ENCODE measurements around the gene KIF1A.

Gene KIF1A

GRCh38 chr2:240762249-240762648, 57.8 kb downstream of the KIF1A start:
- no peak for DNase-seq

GRCh38 chr2:240760576-240761246, 59.3 kb downstream of the KIF1A start:
- DNase-seq = no peak

DNA sequence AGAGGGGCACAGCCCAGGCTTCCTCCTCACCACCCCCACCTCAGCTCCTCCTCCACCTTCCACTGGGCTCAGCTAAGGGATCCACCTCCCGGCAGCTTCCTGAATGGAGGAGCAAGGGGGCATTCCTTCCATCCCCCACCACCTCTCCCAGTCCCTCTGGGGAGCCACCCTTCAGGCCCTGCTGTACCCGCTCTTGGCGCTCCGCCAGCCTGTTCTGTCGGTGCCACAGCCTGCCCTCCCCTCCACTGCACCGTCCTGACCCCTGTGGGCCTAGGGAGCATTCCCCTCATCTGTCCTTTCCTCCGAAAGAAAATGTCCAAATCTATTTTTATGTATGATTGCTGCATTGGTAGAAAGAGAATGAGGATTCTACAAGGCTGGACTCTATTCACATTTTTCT, 59.9 kb downstream of the KIF1A start:
- no peak for DNase-seq

DNA sequence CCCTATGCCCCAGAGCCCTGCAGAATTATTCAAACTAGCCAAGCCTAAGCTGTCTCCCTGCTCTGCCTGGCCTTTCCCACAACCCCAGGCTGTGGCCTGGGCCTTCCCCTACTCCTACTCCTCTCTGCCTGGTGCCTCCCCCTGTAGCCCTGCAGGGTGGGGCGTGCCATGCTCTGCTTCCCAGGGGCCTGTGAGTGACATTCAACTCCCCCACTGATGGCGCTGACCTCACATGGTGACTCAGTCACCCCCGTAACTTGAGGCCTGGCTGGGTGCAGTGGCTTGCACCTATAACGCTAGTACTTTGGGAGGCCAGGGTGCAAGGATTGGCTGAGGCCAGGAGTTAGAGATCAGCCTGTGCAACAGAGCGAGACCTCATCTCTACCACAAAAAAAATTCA, 60.6 kb downstream of the KIF1A start:
- DNase-seq = no peak

DNA sequence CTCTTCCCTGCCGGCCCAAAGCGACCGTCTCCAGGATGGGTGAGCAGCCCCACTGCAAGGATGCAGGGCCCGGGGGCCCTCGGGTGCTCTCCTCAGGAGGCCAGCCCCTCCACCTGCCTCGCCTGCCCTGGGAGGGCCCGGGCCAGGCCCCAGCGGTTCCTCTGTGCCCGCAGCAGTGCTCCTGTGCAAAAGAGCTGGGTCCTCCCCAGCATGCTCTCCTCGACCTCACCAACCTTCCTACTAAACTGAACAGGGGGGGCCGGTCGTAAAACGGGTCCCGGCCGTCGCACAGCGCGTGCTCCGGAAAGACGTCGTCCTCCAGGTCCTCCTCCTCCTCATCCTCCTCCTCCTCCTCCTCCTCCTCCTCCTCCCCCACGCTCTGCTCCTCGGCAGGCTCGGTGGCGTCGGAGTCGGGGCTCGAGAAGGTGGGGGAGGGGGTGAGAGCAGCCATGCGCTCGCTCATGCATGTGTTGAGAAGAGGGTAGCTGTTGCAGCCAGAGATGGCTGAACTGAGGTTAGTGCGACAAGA, 62.9 kb downstream of the KIF1A start:
- DNase-seq = no peak

GRCh38 chr2:240752209-240752608, 67.8 kb downstream of the KIF1A start:
- no peak for DNase-seq

DNA sequence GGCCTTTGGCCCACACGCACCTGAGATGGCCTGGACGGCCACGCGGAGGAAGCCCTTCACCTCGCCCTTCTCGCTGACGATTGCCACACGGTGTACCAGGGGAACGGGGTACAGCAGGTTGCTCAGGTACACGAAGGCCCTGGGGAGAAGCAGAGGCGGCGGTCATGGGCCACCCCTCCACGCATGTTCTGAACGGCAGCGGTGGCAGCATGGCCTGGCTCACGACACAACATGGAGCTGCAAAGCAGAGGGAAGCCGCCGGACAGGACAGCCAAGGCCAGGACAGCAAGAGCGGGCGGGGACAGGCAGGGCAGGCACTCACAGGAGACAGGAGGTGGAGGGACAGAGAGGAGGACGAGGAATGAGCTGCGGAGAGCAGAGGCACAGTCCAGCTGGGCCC, 69.6 kb downstream of the KIF1A start:
- no peak for DNase-seq

DNA sequence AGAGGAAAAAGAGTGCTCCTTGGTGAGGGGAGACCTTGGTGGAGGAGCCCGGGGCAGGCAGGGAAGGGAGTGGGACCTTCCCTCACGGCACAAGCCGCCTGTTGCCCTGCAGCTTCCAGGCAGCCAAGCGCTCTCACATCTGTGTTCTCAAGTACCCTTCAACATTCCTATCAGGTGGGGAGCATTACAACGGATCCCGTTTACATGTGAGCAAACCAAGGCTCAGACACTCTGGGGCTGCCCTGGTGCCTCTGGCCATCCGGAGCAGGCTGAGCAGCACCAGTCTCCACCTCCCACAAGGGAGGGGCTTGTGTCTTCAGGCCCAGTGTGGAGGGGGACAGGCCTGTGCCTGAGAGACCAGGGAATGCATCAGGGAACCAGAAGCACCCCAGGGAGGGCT, 70.5 kb downstream of the KIF1A start:
- DNase-seq = no peak

- no peak for DNase-seq
Measured at GRCh38 chr2:240747256-240747655, 72.8 kb downstream of the KIF1A start.

GRCh38 chr2:240746671-240747070, 73.3 kb downstream of the KIF1A start:
- DNase-seq = no peak

DNA sequence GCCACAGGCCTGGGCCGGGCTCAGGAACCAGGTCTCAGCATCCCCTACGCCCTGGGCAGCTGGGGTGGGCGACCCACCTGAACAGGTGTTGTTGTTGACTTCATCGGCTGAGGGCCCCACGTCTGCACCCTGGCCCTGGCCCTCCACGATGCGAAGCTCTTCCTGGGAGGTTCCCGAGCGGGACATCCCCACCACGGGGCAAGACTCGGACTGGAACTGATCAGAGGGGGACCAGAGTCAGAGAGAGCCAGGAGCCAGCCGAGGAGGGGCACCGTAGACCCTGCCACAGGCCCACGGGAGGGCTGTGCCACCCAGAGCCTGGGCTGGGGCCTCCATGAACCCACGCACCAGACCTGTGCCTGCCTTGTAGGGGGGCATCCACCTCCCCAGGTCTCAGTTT, 74.1 kb downstream of the KIF1A start:
- DNase-seq = no peak

GRCh38 chr2:240745456-240745855, 74.6 kb downstream of the KIF1A start:
- no peak for DNase-seq

- DNase-seq = no peak
Measured at GRCh38 chr2:240742602-240743095, 77.4 kb downstream of the KIF1A start.

GRCh38 chr2:240741091-240741490, 78.9 kb downstream of the KIF1A start:
- DNase-seq = no peak

DNA sequence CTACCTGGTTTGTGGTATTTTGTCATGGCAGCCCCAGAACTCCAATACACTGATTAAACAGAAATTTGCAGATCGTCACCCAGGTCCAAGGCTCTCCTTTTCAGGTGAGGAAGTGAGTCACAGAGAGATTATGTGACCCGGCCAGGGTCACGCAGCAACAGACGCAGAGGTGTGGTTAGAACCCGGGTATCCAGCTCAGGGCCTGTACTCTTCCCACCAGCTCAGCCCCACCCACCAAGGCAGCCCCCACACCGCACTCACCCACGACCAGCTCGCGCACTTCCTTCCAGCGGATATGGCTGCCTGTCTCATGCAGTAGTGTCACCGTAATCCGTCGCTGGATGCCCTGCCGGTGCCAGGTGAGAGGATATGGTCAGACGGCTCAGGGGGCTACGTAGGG, 80.2 kb downstream of the KIF1A start:
- no peak for DNase-seq

DNA sequence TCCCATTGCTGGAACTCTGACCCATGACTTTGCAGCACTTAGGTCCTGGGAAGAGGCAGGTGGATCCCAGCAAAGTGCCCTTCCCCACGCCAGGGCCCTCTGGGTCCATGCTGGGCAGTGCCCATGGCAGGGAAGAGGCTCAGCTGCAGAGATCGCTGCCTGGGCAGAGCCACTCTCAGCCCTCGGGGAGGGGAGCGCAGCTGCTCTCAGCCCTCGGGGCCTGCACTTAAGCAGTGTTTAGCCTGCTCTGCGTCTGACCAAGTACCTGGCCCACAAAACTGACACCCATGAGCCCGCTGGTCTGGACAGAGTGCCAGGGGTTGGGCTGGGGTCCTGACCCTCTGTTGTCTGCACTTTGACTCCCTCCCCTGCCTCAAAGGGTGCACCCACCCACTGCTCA, 82.1 kb downstream of the KIF1A start:
- DNase-seq = no peak

- DNase-seq = no peak
Measured at GRCh38 chr2:240737512-240737911, 82.5 kb downstream of the KIF1A start.

GRCh38 chr2:240736281-240737250, 83.5 kb downstream of the KIF1A start:
- no peak for DNase-seq

DNA sequence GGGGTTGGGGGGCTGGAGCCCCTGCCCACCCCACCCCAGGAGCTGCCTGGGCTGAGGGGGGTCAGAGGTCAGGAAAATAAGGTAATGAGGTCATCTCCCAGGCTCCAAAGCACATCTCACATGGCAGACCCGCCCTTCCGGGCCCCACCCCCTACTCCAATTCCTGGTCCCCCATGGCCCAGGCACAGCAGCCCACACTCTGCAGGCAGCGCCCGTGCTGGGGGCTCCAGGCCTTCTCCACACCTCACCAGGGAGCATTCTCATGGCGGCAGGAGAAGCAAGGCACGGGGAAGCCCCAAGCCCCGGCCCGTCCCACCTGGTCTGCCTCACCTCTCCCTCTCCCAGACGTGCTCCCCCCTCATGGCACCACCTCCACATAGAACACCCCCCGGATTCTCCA, 84.5 kb downstream of the KIF1A start:
- DNase-seq = no peak

GRCh38 chr2:240734756-240735155, 85.3 kb downstream of the KIF1A start:
- DNase-seq = no peak

- no peak for DNase-seq
Measured at GRCh38 chr2:240733803-240734495, 86.1 kb downstream of the KIF1A start.

DNA sequence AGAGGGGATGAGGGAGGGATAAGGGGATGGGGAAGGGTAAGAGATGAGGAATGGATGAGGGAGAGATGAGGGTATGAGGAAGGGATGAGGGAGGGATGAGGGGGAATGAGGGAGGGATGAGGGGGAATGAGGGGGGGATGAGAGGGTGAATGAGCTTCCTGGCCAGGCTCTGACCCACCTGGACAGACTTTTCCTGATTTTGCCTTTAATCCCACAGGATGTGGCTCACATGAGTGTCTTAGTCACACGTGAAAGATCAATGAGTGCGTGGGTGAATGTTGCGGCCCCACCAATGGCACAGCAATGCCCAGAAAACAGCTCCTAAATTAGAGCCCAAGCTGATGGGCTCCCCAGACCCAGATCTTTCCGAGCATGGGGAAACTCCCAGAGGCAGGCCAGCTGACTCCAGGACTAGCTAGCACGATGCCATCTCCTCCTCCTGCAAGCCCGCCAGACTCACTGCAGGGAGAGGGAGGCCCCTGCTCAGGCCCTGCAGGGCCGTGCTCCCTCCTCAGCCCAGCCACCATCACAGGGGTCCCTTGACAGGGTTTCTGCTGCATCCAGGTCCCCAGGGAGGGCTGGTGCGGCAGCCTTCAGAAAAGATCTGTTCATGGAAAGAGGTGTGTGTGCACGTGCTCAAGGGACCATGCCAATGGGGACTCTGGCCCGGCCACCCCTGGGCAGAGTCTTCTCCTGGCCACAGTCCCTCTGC, 87.0 kb downstream of the KIF1A start:
- no peak for DNase-seq

- DNase-seq = no peak
Measured at GRCh38 chr2:240732184-240732583, 87.8 kb downstream of the KIF1A start.
